GM19467 (cell line): ENCODE results near the gene KIAA1755.

ENCODE experiments used
- ATAC-seq: cut with Tn5 transposase; IDR thresholded peaks from one replicate; pipeline ENCODE4 v1.9.1; 2021; ENCODE audit warnings: mild to moderate bottlenecking, moderate library complexity; ENCODE audit not compliant: unreplicated experiment

The KIAA1755 gene

GRCh38 chr20:38260378-38261053 is at the start of gene KIAA1755:
Gene KIAA1755 (minus strand): TSS chr20:38260735. CDS start chr20:38260500, 235 bp downstream.
- ATAC-seq: no peak

GRCh38 chr20:38308447-38308846 is 47.9 kb upstream of the KIAA1755 start:
- ATAC-seq: no peak

- no peak for ATAC-seq
Observed at GRCh38 chr20:38308047-38308438, 47.5 kb upstream of the KIAA1755 start.

- ATAC-seq: no peak
Observed at GRCh38 chr20:38307371-38308046, 47.0 kb upstream of the KIAA1755 start.

- no peak for ATAC-seq
Observed at GRCh38 chr20:38306379-38306778, 45.8 kb upstream of the KIAA1755 start.

- ATAC-seq: no peak
Observed at GRCh38 chr20:38305541-38305940, 45.0 kb upstream of the KIAA1755 start.

GRCh38 chr20:38304845-38305447 is 44.4 kb upstream of the KIAA1755 start:
- no peak for ATAC-seq

GRCh38 chr20:38303908-38304379 is 43.4 kb upstream of the KIAA1755 start, which contains the start of gene BPI:
Gene BPI (plus strand): TSS chr20:38304156. CDS start chr20:38304224, 68 bp downstream.
- ATAC-seq: no peak

GRCh38 chr20:38302786-38303185 is 42.3 kb upstream of the KIAA1755 start:
- no peak for ATAC-seq

GRCh38 chr20:38301309-38301708 is 40.8 kb upstream of the KIAA1755 start:
- ATAC-seq: no peak

GRCh38 chr20:38300438-38300837 is 39.9 kb upstream of the KIAA1755 start:
- ATAC-seq: no peak

GRCh38 chr20:38299963-38300362 is 39.4 kb upstream of the KIAA1755 start:
- ATAC-seq: no peak

GRCh38 chr20:38298768-38299288 is 38.3 kb upstream of the KIAA1755 start:
- ATAC-seq: no peak

GRCh38 chr20:38297916-38298674 is 37.6 kb upstream of the KIAA1755 start:
- no peak for ATAC-seq

GRCh38 chr20:38296433-38296832 is 35.9 kb upstream of the KIAA1755 start:
- ATAC-seq: no peak

GRCh38 chr20:38295811-38296210 is 35.3 kb upstream of the KIAA1755 start:
- no peak for ATAC-seq

GRCh38 chr20:38294076-38294591 is 33.6 kb upstream of the KIAA1755 start:
- no peak for ATAC-seq

GRCh38 chr20:38293491-38294065 is 33.0 kb upstream of the KIAA1755 start:
- ATAC-seq: no peak

- no peak for ATAC-seq
Observed at GRCh38 chr20:38291966-38292365, 31.4 kb upstream of the KIAA1755 start.
